ENCODE results near the gene OR2V2. TPM values are rescaled to one million over a fixed set of nuclear protein-coding genes. Genes with fewer than 3 reads are reported as not detected.

The OR2V2 gene
- total and polyA plus RNA-seq, 10 of the 15 experiments (the other 5 are each of a cell fraction or from before 2014, with no cell fraction given), result 0.26 TPM; not detected in 9

GRCh38 chr5:181173420-181174342, 26.3 kb downstream of the OR2V2 start (continued):
- TF ChIP-seq BCLAF1 (IDR thresholded peaks at IDR 0.05) (no peak), MTA2 (IDR thresholded peaks at IDR 0.05; ENCODE audit: low read depth) (peak; percentile 72), NBN (IDR thresholded peaks at IDR 0.05) (peak; percentile 77), IRF4 (IDR thresholded peaks at IDR 0.05; ENCODE audit: low read depth, low read length) (no peak), JUND (IDR thresholded peaks at IDR 0.05; ENCODE audit: low read depth, low read length) (no peak), CUX1 (IDR thresholded peaks at IDR 0.05; ENCODE audit: insufficient replicate concordance, low read depth, low read length) (no peak), HDAC2 (IDR thresholded peaks at IDR 0.05) (no peak), TCF12 (IDR thresholded peaks at IDR 0.05; ENCODE audit: low read depth, low read length) (no peak), MEF2B (IDR thresholded peaks at IDR 0.05; ENCODE audit: partially characterized antibody, poor library complexity, severe bottlenecking) (no peak), SIX5 (IDR thresholded peaks at IDR 0.05; ENCODE audit: low read depth, low read length, severe bottlenecking) (no peak), SP1 (IDR thresholded peaks at IDR 0.05; ENCODE audit: low read depth, low read length) (no peak), MXI1 (IDR thresholded peaks at IDR 0.05; ENCODE audit: low read depth, low read length) (no peak), CREM (IDR thresholded peaks at IDR 0.05; ENCODE audit: low read depth) (peak; percentile 60), NR2C1 (IDR thresholded peaks at IDR 0.05) (no peak)
- TF ChIP-seq, protein P1, sequence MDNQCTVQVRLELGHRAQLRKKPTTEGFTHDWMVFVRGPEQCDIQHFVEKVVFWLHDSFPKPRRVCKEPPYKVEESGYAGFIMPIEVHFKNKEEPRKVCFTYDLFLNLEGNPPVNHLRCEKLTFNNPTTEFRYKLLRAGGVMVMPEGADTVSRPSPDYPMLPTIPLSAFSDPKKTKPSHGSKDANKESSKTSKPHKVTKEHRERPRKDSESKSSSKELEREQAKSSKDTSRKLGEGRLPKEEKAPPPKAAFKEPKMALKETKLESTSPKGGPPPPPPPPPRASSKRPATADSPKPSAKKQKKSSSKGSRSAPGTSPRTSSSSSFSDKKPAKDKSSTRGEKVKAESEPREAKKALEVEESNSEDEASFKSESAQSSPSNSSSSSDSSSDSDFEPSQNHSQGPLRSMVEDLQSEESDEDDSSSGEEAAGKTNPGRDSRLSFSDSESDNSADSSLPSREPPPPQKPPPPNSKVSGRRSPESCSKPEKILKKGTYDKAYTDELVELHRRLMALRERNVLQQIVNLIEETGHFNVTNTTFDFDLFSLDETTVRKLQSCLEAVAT (IDR thresholded peaks at IDR 0.05), result no peak
- TF ChIP-seq, protein P2, sequence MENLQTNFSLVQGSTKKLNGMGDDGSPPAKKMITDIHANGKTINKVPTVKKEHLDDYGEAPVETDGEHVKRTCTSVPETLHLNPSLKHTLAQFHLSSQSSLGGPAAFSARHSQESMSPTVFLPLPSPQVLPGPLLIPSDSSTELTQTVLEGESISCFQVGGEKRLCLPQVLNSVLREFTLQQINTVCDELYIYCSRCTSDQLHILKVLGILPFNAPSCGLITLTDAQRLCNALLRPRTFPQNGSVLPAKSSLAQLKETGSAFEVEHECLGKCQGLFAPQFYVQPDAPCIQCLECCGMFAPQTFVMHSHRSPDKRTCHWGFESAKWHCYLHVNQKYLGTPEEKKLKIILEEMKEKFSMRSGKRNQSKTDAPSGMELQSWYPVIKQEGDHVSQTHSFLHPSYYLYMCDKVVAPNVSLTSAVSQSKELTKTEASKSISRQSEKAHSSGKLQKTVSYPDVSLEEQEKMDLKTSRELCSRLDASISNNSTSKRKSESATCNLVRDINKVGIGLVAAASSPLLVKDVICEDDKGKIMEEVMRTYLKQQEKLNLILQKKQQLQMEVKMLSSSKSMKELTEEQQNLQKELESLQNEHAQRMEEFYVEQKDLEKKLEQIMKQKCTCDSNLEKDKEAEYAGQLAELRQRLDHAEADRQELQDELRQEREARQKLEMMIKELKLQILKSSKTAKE (IDR thresholded peaks at IDR 0.05; ENCODE audit: low read depth, poor library complexity, severe bottlenecking), result peak; percentile 74
- TF ChIP-seq, protein P3, sequence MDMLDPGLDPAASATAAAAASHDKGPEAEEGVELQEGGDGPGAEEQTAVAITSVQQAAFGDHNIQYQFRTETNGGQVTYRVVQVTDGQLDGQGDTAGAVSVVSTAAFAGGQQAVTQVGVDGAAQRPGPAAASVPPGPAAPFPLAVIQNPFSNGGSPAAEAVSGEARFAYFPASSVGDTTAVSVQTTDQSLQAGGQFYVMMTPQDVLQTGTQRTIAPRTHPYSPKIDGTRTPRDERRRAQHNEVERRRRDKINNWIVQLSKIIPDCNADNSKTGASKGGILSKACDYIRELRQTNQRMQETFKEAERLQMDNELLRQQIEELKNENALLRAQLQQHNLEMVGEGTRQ (IDR thresholded peaks at IDR 0.05; ENCODE audit: borderline replicate concordance, low read depth, low read length), result no peak
